ENCODE results near the gene BMI1.

DNA sequence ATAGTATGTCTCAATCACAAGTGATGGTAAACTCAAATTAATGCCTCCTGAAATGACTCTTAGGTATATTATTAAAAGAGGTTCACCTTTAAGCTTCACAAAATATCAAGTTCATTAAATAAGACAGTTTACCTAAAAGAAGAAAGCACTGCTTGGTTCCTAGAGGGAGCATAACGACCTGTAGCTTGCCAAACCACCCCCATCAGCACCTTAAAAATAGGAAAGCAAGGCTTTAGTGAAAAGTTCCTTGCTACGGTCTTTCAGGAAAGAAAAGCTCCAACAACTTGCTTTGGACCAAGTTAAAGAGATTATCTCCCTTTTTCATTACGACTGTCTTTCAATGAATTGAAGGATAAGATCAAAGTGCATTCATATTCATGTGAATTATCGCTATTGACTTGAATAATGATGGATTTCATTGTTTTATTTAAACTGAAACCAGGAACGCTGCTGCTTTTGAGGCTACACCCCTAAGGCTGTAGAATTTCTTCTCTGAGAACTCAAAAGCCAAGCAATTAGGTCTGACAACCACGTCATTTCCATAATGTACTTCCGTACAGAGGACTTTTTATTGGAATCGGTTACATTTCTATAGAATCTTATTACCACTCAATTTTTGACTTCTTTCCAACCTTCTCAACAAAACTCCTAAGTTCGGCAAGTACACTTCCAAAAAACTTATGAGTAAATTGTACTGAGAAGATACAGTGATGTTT, 17.4 kb downstream of the BMI1 start:
- TF ChIP-seq, protein P1, sequence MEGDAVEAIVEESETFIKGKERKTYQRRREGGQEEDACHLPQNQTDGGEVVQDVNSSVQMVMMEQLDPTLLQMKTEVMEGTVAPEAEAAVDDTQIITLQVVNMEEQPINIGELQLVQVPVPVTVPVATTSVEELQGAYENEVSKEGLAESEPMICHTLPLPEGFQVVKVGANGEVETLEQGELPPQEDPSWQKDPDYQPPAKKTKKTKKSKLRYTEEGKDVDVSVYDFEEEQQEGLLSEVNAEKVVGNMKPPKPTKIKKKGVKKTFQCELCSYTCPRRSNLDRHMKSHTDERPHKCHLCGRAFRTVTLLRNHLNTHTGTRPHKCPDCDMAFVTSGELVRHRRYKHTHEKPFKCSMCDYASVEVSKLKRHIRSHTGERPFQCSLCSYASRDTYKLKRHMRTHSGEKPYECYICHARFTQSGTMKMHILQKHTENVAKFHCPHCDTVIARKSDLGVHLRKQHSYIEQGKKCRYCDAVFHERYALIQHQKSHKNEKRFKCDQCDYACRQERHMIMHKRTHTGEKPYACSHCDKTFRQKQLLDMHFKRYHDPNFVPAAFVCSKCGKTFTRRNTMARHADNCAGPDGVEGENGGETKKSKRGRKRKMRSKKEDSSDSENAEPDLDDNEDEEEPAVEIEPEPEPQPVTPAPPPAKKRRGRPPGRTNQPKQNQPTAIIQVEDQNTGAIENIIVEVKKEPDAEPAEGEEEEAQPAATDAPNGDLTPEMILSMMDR (IDR thresholded peaks at IDR 0.05): no peak
- no peak for TF ChIP-seq POLR2A (IDR thresholded peaks at IDR 0.05)
